DMS 273 (cell line): ENCODE results near the gene PAPSS2.
"Not testable (repeated sequence)": the region's sequence is repeated elsewhere in the genome, so short reads cannot be mapped to it uniquely, and the experiment has no call there.

Source experiments
- DNase-seq: peaks from one replicate; lab custom pipeline; 2025; ENCODE audit not compliant: unreplicated experiment; lab: John Stamatoyannopoulos, UW

The PAPSS2 gene

GRCh38 chr10:87742992-87743610 is 83.4 kb downstream of the PAPSS2 start:
- not testable (repeated sequence) for DNase-seq

- no peak for DNase-seq
Observed at GRCh38 chr10:87744606-87745005, 84.9 kb downstream of the PAPSS2 start.

- DNase-seq: no peak
Observed at GRCh38 chr10:87746911-87747310, 87.2 kb downstream of the PAPSS2 start.

GRCh38 chr10:87748244-87748643 is 88.6 kb downstream of the PAPSS2 start:
- DNase-seq: not testable (repeated sequence)

GRCh38 chr10:87750001-87750671 is 90.5 kb downstream of the PAPSS2 start:
- no peak for DNase-seq

GRCh38 chr10:87750817-87751216 is 91.1 kb downstream of the PAPSS2 start:
- DNase-seq: no peak

GRCh38 chr10:87751274-87751673 is 91.6 kb downstream of the PAPSS2 start:
- DNase-seq: no peak

- DNase-seq: no peak
Observed at GRCh38 chr10:87752566-87752965, 92.9 kb downstream of the PAPSS2 start.

- no peak for DNase-seq
Observed at GRCh38 chr10:87753995-87754866, 94.6 kb downstream of the PAPSS2 start.

- no peak for DNase-seq
Observed at GRCh38 chr10:87757685-87758084, 98.0 kb downstream of the PAPSS2 start.

GRCh38 chr10:87759551-87759950 is 99.9 kb downstream of the PAPSS2 start:
- no peak for DNase-seq

GRCh38 chr10:87760195-87760905 is 100.7 kb downstream of the PAPSS2 start:
- no peak for DNase-seq

- DNase-seq: no peak
Observed at GRCh38 chr10:87761153-87761552, 101.5 kb downstream of the PAPSS2 start.

GRCh38 chr10:87761892-87762291 is 102.2 kb downstream of the PAPSS2 start:
- no peak for DNase-seq

- no peak for DNase-seq
Observed at GRCh38 chr10:87763086-87763861, 103.6 kb downstream of the PAPSS2 start.

- DNase-seq: no peak
Observed at GRCh38 chr10:87764072-87764934, 104.6 kb downstream of the PAPSS2 start.

GRCh38 chr10:87765666-87766376 is 106.1 kb downstream of the PAPSS2 start:
- DNase-seq: no peak

GRCh38 chr10:87767253-87767652 is 107.6 kb downstream of the PAPSS2 start:
- DNase-seq: peak; percentile 3
